ENCODE measurements around the gene GINS2. TPM values are rescaled to one million over a fixed set of nuclear protein-coding genes. Genes with fewer than 3 reads are reported as not detected.

The GINS2 gene
- total and polyA plus RNA-seq, 2 of the 4 experiments (the other 2 are of a cell fraction), result 12.0 to 13.4 TPM

GRCh38 chr16:85628645-85629044 lies 60.1 kb downstream of the GINS2 start:
- no peak for ATAC-seq (ENCODE audit: low read depth)
- H3K27me3 ChIP-seq (ENCODE audit: control insufficient read depth, insufficient read depth, low read length), result no peaks in the 10 kb centered on the region
- H3K4ac ChIP-seq (ENCODE audit: low read depth, low read length), result no peak overlapping the region

More at GRCh38 chr16:85628645-85629044, 60.1 kb downstream of the GINS2 start:
- Histone ChIP-seq H3K56ac (ENCODE audit: extremely low read depth, insufficient read depth, low read length) (no peak overlapping the region), H3K4me1 (ENCODE audit: control insufficient read depth, insufficient read depth, low read length) (no peaks in the 10 kb centered on the region), H4K5ac (ENCODE audit: low read depth, low read length) (no peak overlapping the region), H3K9me1 (ENCODE audit: insufficient read depth, low read length) (no peaks in the 10 kb centered on the region), H4K20me1 (ENCODE audit: insufficient read depth, low read length) (peaks cover 99% of the 10 kb centered on the region), H3K4me2 (ENCODE audit: low read depth, low read length) (no peak overlapping the region), H4K8ac (ENCODE audit: low read depth in 2 of 2, low read length in 2 of 2) (no peak overlapping the region), H3K14ac (replicated peaks; ENCODE audit: low read depth, low read length) (no peak overlapping the region), H2AK9ac (replicated peaks; ENCODE audit: low read depth, low read length, poor library complexity) (no peak overlapping the region), H3K18ac (ENCODE audit: low read depth, low read length) (no peak overlapping the region), H3K27ac (ENCODE audit: insufficient read depth, low read length) (no peak overlapping the region), H3K9me3 (ENCODE audit: control insufficient read depth, insufficient read depth, low read length) (peaks cover 13% of the 10 kb centered on the region), H3K9ac (ENCODE audit: low read depth, low read length) (no peak overlapping the region), H2BK120ac (ENCODE audit: low read depth, low read length) (no peak overlapping the region), H3K4me3 (ENCODE audit: insufficient read depth, low read depth, low read length) (no peak overlapping the region), H2BK5ac (ENCODE audit: low read depth, low read length, poor library complexity, severe bottlenecking) (no peak overlapping the region), H3K23ac (ENCODE audit: low read depth, low read length) (no peak overlapping the region), H4K91ac (ENCODE audit: insufficient read depth, low read depth, low read length) (no peak overlapping the region), H2BK15ac (ENCODE audit: low read depth, low read length) (no peak overlapping the region), H2AFZ (replicated peaks; ENCODE audit: low read length, poor library complexity) (no peak overlapping the region), H2AK5ac (ENCODE audit: low read depth, low read length) (no peak overlapping the region), H3K36me3 (ENCODE audit: control insufficient read depth, insufficient read depth, low read length) (peaks cover 1% of the 10 kb centered on the region; the same call in 1 of the 2 replicates), H2BK20ac (ENCODE audit: low read depth, low read length) (no peak overlapping the region), H3K79me1 (ENCODE audit: low read depth in 1 of 2, low read length in 2 of 2) (peaks cover 16 to 73% of the 10 kb centered on the region in 2 experiments)
- dilution Hi-C loops (cut with HindIII; ENCODE audit: low sequenced_read_pairs, unreplicated experiment), result no loop called here
- in situ Hi-C loops (cut with MboI; ENCODE audit: low sequenced_read_pairs), result no loop called here
- TF ChIP-seq NFE2L2 (IDR thresholded peaks at IDR 0.05; ENCODE audit: low read depth, low read length) (no peak), CHD1 (IDR thresholded peaks at IDR 0.05; ENCODE audit: low read depth, low read length) (no peak), RFX5 (IDR thresholded peaks at IDR 0.05; ENCODE audit: low read depth, low read length) (no peak), USF2 (IDR thresholded peaks at IDR 0.05; ENCODE audit: low read depth, low read length) (no peak), MAFK (IDR thresholded peaks at IDR 0.05; ENCODE audit: low read depth, low read length) (no peak), RAD21 (IDR thresholded peaks at IDR 0.05; ENCODE audit: low read length) (no peak), POLR2A (IDR thresholded peaks at IDR 0.05; ENCODE audit: low read depth, low read length) (no peak)
- no TSS peak for BruUV-seq (replicated peaks)
- no peak for DNase-seq
- ChIA-PET POLR2A (ENCODE audit: unreplicated experiment) (no interaction called here), CTCF (interaction anchor here (1.6 kb wide), 1 partner anchor 12 kb away, joined by 4 read pairs; no protein-coding TSS in a partner anchor)
- intact Hi-C loops (cut with micrococcal nuclease), result no loop called here
- 100% methylated on average over 1 of the region's 14 CpGs; no CpG with 5 or more reads in 1 of the 2 experiments for WGBS, 2 experiments (ENCODE audit: extremely low coverage in 2 of 2, insufficient read length in 1 of 2)
